GM10266 (cell line): Measurements from ENCODE around the gene ROBO3.
A peak's percentile ranks its signal among the peaks of the same experiment; 100 is the strongest.

Experiments
- DNase-seq: peaks from one replicate; pipeline ENCODE4 v3.0.0; 2012; ENCODE audit errors: extremely low spot score
- TF ChIP-seq, protein P1 (sequence below): IDR thresholded peaks from 2 replicates; pipeline ENCODE4 v1.5.1; 2012; ENCODE audit warnings: mild to moderate bottlenecking, low read depth; ENCODE audit not compliant: control insufficient read depth, insufficient read depth; ENCODE audit errors: missing control alignments

Gene ROBO3

GRCh38 chr11:124829986-124830385, 35.2 kb upstream of the ROBO3 start:
- TF ChIP-seq, protein P1, sequence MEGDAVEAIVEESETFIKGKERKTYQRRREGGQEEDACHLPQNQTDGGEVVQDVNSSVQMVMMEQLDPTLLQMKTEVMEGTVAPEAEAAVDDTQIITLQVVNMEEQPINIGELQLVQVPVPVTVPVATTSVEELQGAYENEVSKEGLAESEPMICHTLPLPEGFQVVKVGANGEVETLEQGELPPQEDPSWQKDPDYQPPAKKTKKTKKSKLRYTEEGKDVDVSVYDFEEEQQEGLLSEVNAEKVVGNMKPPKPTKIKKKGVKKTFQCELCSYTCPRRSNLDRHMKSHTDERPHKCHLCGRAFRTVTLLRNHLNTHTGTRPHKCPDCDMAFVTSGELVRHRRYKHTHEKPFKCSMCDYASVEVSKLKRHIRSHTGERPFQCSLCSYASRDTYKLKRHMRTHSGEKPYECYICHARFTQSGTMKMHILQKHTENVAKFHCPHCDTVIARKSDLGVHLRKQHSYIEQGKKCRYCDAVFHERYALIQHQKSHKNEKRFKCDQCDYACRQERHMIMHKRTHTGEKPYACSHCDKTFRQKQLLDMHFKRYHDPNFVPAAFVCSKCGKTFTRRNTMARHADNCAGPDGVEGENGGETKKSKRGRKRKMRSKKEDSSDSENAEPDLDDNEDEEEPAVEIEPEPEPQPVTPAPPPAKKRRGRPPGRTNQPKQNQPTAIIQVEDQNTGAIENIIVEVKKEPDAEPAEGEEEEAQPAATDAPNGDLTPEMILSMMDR: no peak
- DNase-seq: no peak

GRCh38 chr11:124830749-124831148, 34.5 kb upstream of the ROBO3 start:
- DNase-seq: no peak
- TF ChIP-seq, protein P1: no peak

- no peak for DNase-seq
- TF ChIP-seq, protein P1: no peak
Observed at GRCh38 chr11:124831897-124832296, 33.3 kb upstream of the ROBO3 start.

GRCh38 chr11:124832571-124832970, 32.7 kb upstream of the ROBO3 start:
- DNase-seq: no peak
- TF ChIP-seq, protein P1: no peak

DNA sequence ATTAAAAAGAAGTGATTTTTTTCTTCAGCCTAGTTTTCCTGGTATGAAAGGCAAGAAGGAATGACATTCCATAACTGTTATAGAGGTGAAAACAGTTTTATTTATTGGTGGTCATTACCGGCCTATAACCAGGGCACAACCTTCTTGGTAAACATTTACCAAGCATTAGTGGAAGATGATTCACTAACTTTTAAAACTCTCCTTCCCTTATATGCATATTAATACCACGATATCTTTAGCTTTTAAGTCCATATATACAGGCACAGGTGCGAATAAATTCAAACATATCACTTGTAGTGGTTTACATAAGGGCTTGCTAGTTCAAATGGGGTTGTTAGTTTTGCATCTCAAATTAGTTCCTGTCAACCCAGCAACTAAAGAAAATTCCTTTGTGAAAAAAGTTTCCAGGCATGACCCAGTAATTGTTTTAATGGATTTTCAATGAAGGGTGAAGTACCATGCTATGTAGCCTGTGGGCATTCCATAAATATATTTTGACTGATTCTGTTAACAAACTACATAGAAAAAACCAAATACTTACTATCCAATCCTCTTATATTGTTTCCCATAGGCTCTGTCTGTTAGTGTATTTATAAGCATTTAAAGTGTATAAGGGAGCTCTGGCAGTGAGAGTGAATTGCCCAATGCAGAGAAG, 30.6 kb upstream of the ROBO3 start:
- no peak for DNase-seq
- TF ChIP-seq, protein P1: no peak

GRCh38 chr11:124835918-124836317, 29.3 kb upstream of the ROBO3 start:
- TF ChIP-seq, protein P1: no peak
- DNase-seq: no peak

- peak; percentile 60 for DNase-seq
- TF ChIP-seq, protein P1: peak; percentile 64
Observed at GRCh38 chr11:124837491-124837856, 27.8 kb upstream of the ROBO3 start.
